IPS-18a (cell line): Measurements from ENCODE around the gene NLGN1.
"Not testable (repeated sequence)": the region's sequence is repeated elsewhere in the genome, so short reads cannot be mapped to it uniquely, and the experiment has no call there.

Source experiments
- H3K27ac ChIP-seq: one replicate; pipeline ENCODE4 v1.5.1; 2013; ENCODE audit warnings: low read length
- H3K27me3 ChIP-seq: one replicate; pipeline ENCODE4 v1.6.1; 2013; ENCODE audit warnings: mild to moderate bottlenecking, low read length; ENCODE audit not compliant: control insufficient read depth, insufficient read depth
- H3K36me3 ChIP-seq: one replicate; pipeline ENCODE4 v1.6.1; 2013; ENCODE audit warnings: low read depth, low read length; ENCODE audit not compliant: control insufficient read depth
- H3K4me1 ChIP-seq: one replicate; pipeline ENCODE4 v1.6.1; 2013; ENCODE audit warnings: low read depth, low read length; ENCODE audit not compliant: control insufficient read depth
- H3K4me3 ChIP-seq: one replicate; pipeline ENCODE4 v1.5.1; 2013; ENCODE audit warnings: low read length
- H3K9ac ChIP-seq: one replicate; pipeline ENCODE4 v1.6.1; 2013; ENCODE audit warnings: mild to moderate bottlenecking, low read length, moderate library complexity
- H3K9me3 ChIP-seq: one replicate; pipeline ENCODE4 v1.6.1; 2013; ENCODE audit warnings: low read depth, low read length; ENCODE audit not compliant: control insufficient read depth

The NLGN1 gene

GRCh38 chr3:174216019-174216418, 818.5 kb downstream of the NLGN1 start:
- Histone ChIP-seq H3K27ac (no peak overlapping the region), H3K9me3 (no peaks in the 10 kb centered on the region), H3K4me1 (peaks cover 4% of the 10 kb centered on the region), H3K36me3 (no peaks in the 10 kb centered on the region), H3K4me3 (no peak overlapping the region), H3K9ac (no peak overlapping the region), H3K27me3 (no peaks in the 10 kb centered on the region)

- Histone ChIP-seq H3K9ac (no peak overlapping the region), H3K4me1 (peaks cover 4% of the 10 kb centered on the region), H3K27ac (no peak overlapping the region)
These were observed 819.6 kb downstream of the NLGN1 start for GRCh38 chr3:174216946-174217718.

GRCh38 chr3:174218016-174218415, 820.5 kb downstream of the NLGN1 start:
- no peaks in the 10 kb centered on the region for H3K27me3 ChIP-seq
- H3K4me3 ChIP-seq, result no peak overlapping the region
- H3K27ac ChIP-seq, result no peak overlapping the region
- H3K36me3 ChIP-seq, result no peaks in the 10 kb centered on the region
- H3K9ac ChIP-seq, result no peak overlapping the region
- no peaks in the 10 kb centered on the region for H3K9me3 ChIP-seq
- H3K4me1 ChIP-seq, result peaks cover 4% of the 10 kb centered on the region

More at GRCh38 chr3:174216946-174217718, 819.6 kb downstream of the NLGN1 start:
- Histone ChIP-seq H3K27me3 (no peaks in the 10 kb centered on the region), H3K36me3 (no peaks in the 10 kb centered on the region), H3K9me3 (no peaks in the 10 kb centered on the region), H3K4me3 (no peak overlapping the region)

- H3K27me3 ChIP-seq, result no peaks in the 10 kb centered on the region
- H3K27ac ChIP-seq, result no peak overlapping the region
- no peaks in the 10 kb centered on the region for H3K9me3 ChIP-seq
- peaks cover 4% of the 10 kb centered on the region for H3K4me1 ChIP-seq
- no peaks in the 10 kb centered on the region for H3K36me3 ChIP-seq
- no peak overlapping the region for H3K4me3 ChIP-seq
- no peak overlapping the region for H3K9ac ChIP-seq
These were observed 822.2 kb downstream of the NLGN1 start for GRCh38 chr3:174219738-174220137.

GRCh38 chr3:174220775-174221554, 823.4 kb downstream of the NLGN1 start:
- H3K4me3 ChIP-seq, result no peak overlapping the region
- H3K36me3 ChIP-seq, result no peaks in the 10 kb centered on the region
- no peaks in the 10 kb centered on the region for H3K27me3 ChIP-seq
- H3K9ac ChIP-seq, result no peak overlapping the region
- no peak overlapping the region for H3K27ac ChIP-seq
- no peaks in the 10 kb centered on the region for H3K4me1 ChIP-seq
- no peaks in the 10 kb centered on the region for H3K9me3 ChIP-seq

GRCh38 chr3:174223042-174223441, 825.5 kb downstream of the NLGN1 start:
- Histone ChIP-seq H3K9me3 (no peaks in the 10 kb centered on the region), H3K36me3 (no peaks in the 10 kb centered on the region), H3K9ac (no peak overlapping the region), H3K4me3 (no peak overlapping the region), H3K27ac (no peak overlapping the region), H3K27me3 (no peaks in the 10 kb centered on the region), H3K4me1 (peaks cover under 1% of the 10 kb centered on the region)

GRCh38 chr3:174223626-174224025, 826.1 kb downstream of the NLGN1 start:
- Histone ChIP-seq H3K27ac (no peak overlapping the region), H3K27me3 (no peaks in the 10 kb centered on the region), H3K4me3 (no peak overlapping the region), H3K4me1 (peaks cover 5% of the 10 kb centered on the region), H3K9me3 (no peaks in the 10 kb centered on the region), H3K36me3 (no peaks in the 10 kb centered on the region), H3K9ac (no peak overlapping the region)

DNA sequence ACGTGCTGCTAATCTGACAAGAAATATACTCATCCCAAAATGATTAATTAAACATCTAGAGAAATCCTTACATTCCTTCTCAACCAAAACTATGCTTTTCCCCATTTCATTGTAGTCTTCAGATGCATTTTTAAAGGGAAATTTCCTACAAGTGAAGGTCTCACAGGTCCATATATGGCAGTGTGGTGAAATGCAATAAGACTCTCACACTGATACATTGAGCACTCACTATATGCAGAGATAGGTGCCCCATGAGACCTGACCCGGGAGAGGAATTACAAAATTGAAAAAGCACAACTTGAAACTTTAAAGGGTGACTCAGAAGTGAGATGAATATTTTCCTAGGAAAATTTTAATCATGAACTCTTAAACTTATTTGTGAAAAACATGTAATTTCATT, 832.4 kb downstream of the NLGN1 start:
- peaks cover 41% of the 10 kb centered on the region for H3K4me1 ChIP-seq
- no peak overlapping the region for H3K4me3 ChIP-seq
- H3K36me3 ChIP-seq, result no peaks in the 10 kb centered on the region
- no peak overlapping the region for H3K9ac ChIP-seq
- H3K9me3 ChIP-seq, result peaks cover 3% of the 10 kb centered on the region
- H3K27ac ChIP-seq, result peak overlapping the region; percentile 50
- no peaks in the 10 kb centered on the region for H3K27me3 ChIP-seq

DNA sequence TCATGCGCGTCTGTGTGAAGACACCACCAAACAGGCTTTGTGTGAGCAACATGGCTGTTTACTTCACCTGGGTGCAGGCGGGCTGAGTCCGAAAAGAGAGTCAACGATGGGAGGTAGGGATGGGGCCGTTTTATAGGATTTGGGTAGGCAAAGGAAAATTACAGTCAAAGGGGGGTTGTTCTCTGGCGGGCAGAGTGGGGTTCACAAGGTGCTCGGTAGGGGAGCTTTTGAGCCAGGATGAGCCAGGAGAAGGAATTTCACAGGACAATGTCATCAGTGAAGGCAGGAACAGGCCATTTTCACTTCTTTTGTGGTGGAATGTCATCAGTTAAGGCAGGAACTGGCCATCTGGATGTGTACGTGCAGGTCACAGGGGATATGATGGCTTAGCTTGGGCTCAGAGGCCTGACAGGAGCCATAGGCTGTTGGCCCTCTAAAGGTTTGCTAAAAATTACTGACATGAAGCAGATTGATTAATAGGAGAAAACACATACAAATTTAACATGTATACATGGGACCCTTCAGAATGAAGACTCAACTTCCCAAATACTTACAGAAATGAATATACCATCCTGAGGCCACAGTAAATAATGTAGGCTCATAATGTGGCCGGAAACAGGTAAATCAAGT, 834.6 kb downstream of the NLGN1 start:
- Histone ChIP-seq H3K27ac (peak overlapping the region; percentile 96), H3K4me3 (peak overlapping the region; percentile 8), H3K9ac (peak overlapping the region; percentile 70), H3K4me1 (peaks cover 44% of the 10 kb centered on the region)
- not testable (repeated sequence) for H3K36me3 ChIP-seq, H3K27me3 ChIP-seq, H3K9me3 ChIP-seq

- peak overlapping the region; percentile 70 for H3K9ac ChIP-seq
- H3K27me3 ChIP-seq, result no peaks in the 10 kb centered on the region
- H3K36me3 ChIP-seq, result no peaks in the 10 kb centered on the region
- peak overlapping the region; percentile 8 for H3K4me3 ChIP-seq
- peaks cover 44% of the 10 kb centered on the region for H3K4me1 ChIP-seq
- peak overlapping the region; percentile 99 for H3K27ac ChIP-seq
- peaks cover 8% of the 10 kb centered on the region for H3K9me3 ChIP-seq
These were observed 835.3 kb downstream of the NLGN1 start for GRCh38 chr3:174232658-174233429.

DNA sequence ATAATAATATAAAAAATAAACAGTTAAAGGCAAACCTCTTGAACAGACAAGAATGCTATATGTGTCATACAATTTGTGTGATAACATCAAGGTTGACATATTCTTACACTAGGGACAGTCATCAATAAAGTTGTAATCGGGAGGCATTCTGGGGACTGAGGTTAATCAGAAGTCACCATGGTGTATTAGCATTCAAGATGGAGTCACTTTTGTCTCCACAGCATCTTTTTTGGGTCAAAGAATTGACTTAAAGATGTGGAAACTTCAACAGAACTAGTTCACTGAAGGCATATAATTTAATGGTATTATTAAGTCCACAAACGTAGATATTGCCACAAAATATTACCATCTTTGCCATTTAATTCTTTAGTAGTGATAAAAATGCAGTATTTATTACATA, 836.0 kb downstream of the NLGN1 start:
- Histone ChIP-seq H3K27ac (peak overlapping the region; percentile 40), H3K4me3 (no peak overlapping the region), H3K9ac (no peak overlapping the region), H3K27me3 (no peaks in the 10 kb centered on the region), H3K9me3 (peaks cover 8% of the 10 kb centered on the region), H3K36me3 (no peaks in the 10 kb centered on the region), H3K4me1 (peaks cover 39% of the 10 kb centered on the region)
